Fibroblast of lung (primary cell): ENCODE data around the gene P2RY11. TPM values are rescaled to one million over a fixed set of nuclear protein-coding genes. Genes with fewer than 3 reads are reported as not detected.

Experiments
- DNase-seq, 2 donors: peaks; one replicate each; pipeline versions ENCODE4 v3.0.0 to v3.0.0-alpha.2; 2010; ENCODE audit warnings: low read depth in 2 of 2
- H2AFZ ChIP-seq: 2 replicates; pipeline ENCODE4 v1.5.1; 2012; ENCODE audit warnings: low read length, control low read depth, inconsistent platforms
- H3K27ac ChIP-seq: 2 replicates; pipeline ENCODE4 v1.5.1; 2011; ENCODE audit warnings: low read length, control low read depth; ENCODE audit not compliant: insufficient read depth
- H3K27me3 ChIP-seq: 2 replicates; pipeline ENCODE4 v1.5.1; 2011; ENCODE audit warnings: mild to moderate bottlenecking, low read length; ENCODE audit not compliant: control insufficient read depth, insufficient read depth
- H3K36me3 ChIP-seq: 2 replicates; pipeline ENCODE4 v1.5.1; 2011; ENCODE audit warnings: low read length; ENCODE audit not compliant: control insufficient read depth, insufficient read depth
- H3K4me1 ChIP-seq: 2 replicates; pipeline ENCODE4 v1.5.1; 2011; ENCODE audit warnings: low read length; ENCODE audit not compliant: control insufficient read depth, insufficient read depth; ENCODE audit errors: extremely low read depth
- H3K4me2 ChIP-seq: 2 replicates; pipeline ENCODE4 v1.5.1; 2011; ENCODE audit warnings: low read length, control low read depth; ENCODE audit not compliant: insufficient read depth; ENCODE audit errors: extremely low read depth
- H3K4me3 ChIP-seq, 4 experiments: fragments of 200-600 bp in 1 of 4; sonication (generic) in 1 of 4; replicated peaks in 1 of 4; 2 replicates each; pipeline ENCODE4 v1.5.1; 2011 to 2016; ENCODE audit warnings: low read length in 4 of 4, low read depth in 3 of 4, mild to moderate bottlenecking in 3 of 4, control low read depth in 2 of 4, inconsistent platforms in 1 of 4, mixed read lengths in 1 of 4; ENCODE audit not compliant: insufficient read depth in 1 of 4; ENCODE audit errors: control extremely low read depth in 1 of 4
- H3K79me2 ChIP-seq: 2 replicates; pipeline ENCODE4 v1.5.1; 2012; ENCODE audit warnings: mild to moderate bottlenecking, low read length, inconsistent platforms; ENCODE audit not compliant: control insufficient read depth, insufficient read depth
- H3K9ac ChIP-seq: 2 replicates; pipeline ENCODE4 v1.5.1; 2011; ENCODE audit warnings: mild to moderate bottlenecking, low read length, control low read depth; ENCODE audit not compliant: insufficient read depth
- H3K9me3 ChIP-seq: 2 replicates; pipeline ENCODE4 v1.5.1; 2012; ENCODE audit warnings: low read depth, low read length; ENCODE audit not compliant: control insufficient read depth, insufficient read depth
- H4K20me1 ChIP-seq: 2 replicates; pipeline ENCODE4 v1.5.1; 2011; ENCODE audit warnings: low read length; ENCODE audit not compliant: control insufficient read depth, insufficient read depth; ENCODE audit errors: extremely low read depth
- CTCF ChIP-seq, 2 donors: IDR thresholded peaks in 1 of 2; conservative IDR thresholded peaks in 1 of 2; 1 replicate in 1 of 2; 2 replicates in 1 of 2; pipeline ENCODE4 v1.5.1; 2011 to 2012; ENCODE audit warnings: low read length in 2 of 2, control low read depth in 1 of 2, inconsistent platforms in 1 of 2, low read depth in 1 of 2, mild to moderate bottlenecking in 1 of 2
- EZH2 ChIP-seq: IDR thresholded peaks from 2 replicates; pipeline ENCODE4 v1.5.1; 2012; ENCODE audit warnings: low read length, control low read depth, mild to moderate bottlenecking; ENCODE audit errors: missing control alignments
- polyA minus RNA-seq: library from RNA; depleted of rRNA, polyadenylated mRNA; stranded (reverse); fragments of >200 nt; gene quantifications from 2 replicates; pipeline ENCODE4 v1.2.3, GENCODE V29; 2011; ENCODE audit warnings: low replicate concordance
- polyA plus RNA-seq, 2 donors: library from polyadenylated mRNA; depleted of rRNA in 1 of 2; stranded (reverse) in 1 of 2; unstranded in 1 of 2; fragments of >200 nt; gene quantifications; 2 replicates each; pipeline ENCODE4 v1.2.1, GENCODE V29; 2011 to 2012; ENCODE audit warnings: missing spikeins in 1 of 2
- total RNA-seq: library from RNA; depleted of rRNA; stranded (reverse); fragments of >200 nt; gene quantifications from 2 replicates; pipeline ENCODE4 v1.2.1, GENCODE V29; 2014

Gene P2RY11
- total RNA-seq (2.6 and 3.3 TPM in 2 replicates), polyA plus RNA-seq (0.68 and 0.88 TPM in 2 replicates), polyA minus RNA-seq (0.96 and 8.7 TPM in 2 replicates)
- 2.8 and 3.2 TPM in 2 replicates for polyA plus RNA-seq (2012)

GRCh38 chr19:10111405-10111811, at the start of gene P2RY11:
P2RY11 (plus strand) TSS chr19:10111693; CDS start chr19:10111722, 29 bp downstream.
- DNase-seq, result no peak
- H3K27ac ChIP-seq, result no peak within 1 kb of the TSS
- no peak within 1 kb of the TSS for H3K9ac ChIP-seq
- H3K4me1 ChIP-seq, result peaks cover 8% of the 10 kb centered on the region
- no peak for TF ChIP-seq EZH2
- no peak for TF ChIP-seq CTCF (conservative IDR thresholded peaks at IDR 0.05 in 1 of 2, IDR thresholded peaks at IDR 0.05 in 1 of 2; ENCODE audit: low read depth in 1 of 2, low read length in 2 of 2)
- no peaks in the 10 kb centered on the region for H3K9me3 ChIP-seq
- H2AFZ ChIP-seq, result no peak within 1 kb of the TSS
- no peak within 1 kb of the TSS for H3K4me3 ChIP-seq
- H4K20me1 ChIP-seq, result no peaks in the 10 kb centered on the region
- H3K36me3 ChIP-seq, result peaks cover 49% of the 10 kb centered on the region
- peaks cover 20% of the 10 kb centered on the region for H3K79me2 ChIP-seq
- no peak within 1 kb of the TSS for H3K4me2 ChIP-seq
- no peaks in the 10 kb centered on the region for H3K27me3 ChIP-seq

DNA sequence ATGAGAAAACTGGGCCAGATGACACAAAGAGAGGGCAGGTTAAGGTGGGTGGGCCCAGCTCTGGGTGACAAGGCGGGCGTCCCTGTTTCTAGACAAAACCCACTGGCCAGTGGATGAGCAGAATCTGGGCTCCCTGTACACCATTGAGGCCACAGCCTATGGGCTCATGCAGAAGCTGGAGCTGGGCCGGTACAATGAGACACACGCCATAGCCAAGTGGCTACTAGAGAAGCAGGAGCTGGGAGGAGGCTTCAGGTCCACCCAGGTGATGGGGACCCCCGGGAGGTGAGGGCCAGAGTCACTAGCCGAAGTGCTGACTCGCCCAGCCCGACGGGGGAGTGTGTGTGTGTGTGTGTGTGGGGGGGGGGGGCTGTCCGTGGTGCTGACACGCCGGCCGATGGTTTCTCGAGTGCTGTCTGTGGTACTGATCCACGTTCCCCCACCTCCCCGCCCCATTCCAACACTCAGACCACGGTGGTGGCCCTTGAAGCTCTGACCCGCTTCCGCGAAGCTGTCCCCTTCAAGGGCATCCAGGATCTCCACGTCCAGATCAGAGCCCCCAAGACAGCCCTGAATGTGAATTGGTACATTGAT, 49.7 kb upstream of the P2RY11 start:
- H3K36me3 ChIP-seq, result no peaks in the 10 kb centered on the region
- DNase-seq, result no peak
- no peaks in the 10 kb centered on the region for H3K27me3 ChIP-seq
- no peaks in the 10 kb centered on the region for H3K4me1 ChIP-seq
- no peak overlapping the region for H3K4me2 ChIP-seq
- TF ChIP-seq CTCF (conservative IDR thresholded peaks at IDR 0.05 in 1 of 2, IDR thresholded peaks at IDR 0.05 in 1 of 2; ENCODE audit: low read depth in 1 of 2, low read length in 2 of 2) (no peak), EZH2 (no peak)
- H3K9ac ChIP-seq, result no peak overlapping the region
- no peaks in the 10 kb centered on the region for H4K20me1 ChIP-seq
- H3K4me3 ChIP-seq, result no peak overlapping the region
- H2AFZ ChIP-seq, result no peak overlapping the region
- no peak overlapping the region for H3K27ac ChIP-seq
- no peaks in the 10 kb centered on the region for H3K79me2 ChIP-seq
- no peaks in the 10 kb centered on the region for H3K9me3 ChIP-seq

DNA sequence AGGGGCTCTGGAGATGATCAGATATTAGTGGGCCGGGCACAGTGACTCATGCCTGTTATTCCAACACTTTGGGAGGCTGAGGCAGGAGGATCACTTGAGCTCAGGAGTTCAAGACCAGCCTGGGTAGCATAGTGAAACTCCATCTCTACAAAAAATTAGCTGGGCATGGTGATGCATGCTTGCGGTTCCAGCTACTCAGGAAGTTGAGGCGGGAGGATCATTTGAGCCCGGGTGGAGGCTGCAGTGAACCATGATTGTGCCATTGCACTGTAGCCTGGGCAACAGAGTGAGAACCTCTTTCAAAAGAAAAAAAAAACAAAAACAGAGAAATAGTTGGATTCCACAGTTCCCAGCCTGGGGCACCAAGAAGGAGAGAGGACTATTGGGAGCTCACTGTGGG, 43.3 kb upstream of the P2RY11 start:
- no peak overlapping the region for H3K4me3 ChIP-seq
- H3K4me1 ChIP-seq, result no peaks in the 10 kb centered on the region
- no peak overlapping the region for H3K9ac ChIP-seq
- DNase-seq, result no peak
- H4K20me1 ChIP-seq, result no peaks in the 10 kb centered on the region
- no peaks in the 10 kb centered on the region for H3K79me2 ChIP-seq
- H2AFZ ChIP-seq, result no peak overlapping the region
- H3K36me3 ChIP-seq, result no peaks in the 10 kb centered on the region
- H3K9me3 ChIP-seq, result no peaks in the 10 kb centered on the region
- no peaks in the 10 kb centered on the region for H3K27me3 ChIP-seq
- H3K4me2 ChIP-seq, result no peak overlapping the region
- TF ChIP-seq CTCF (conservative IDR thresholded peaks at IDR 0.05 in 1 of 2, IDR thresholded peaks at IDR 0.05 in 1 of 2; ENCODE audit: low read depth in 1 of 2, low read length in 2 of 2), result no peak
- TF ChIP-seq EZH2, result no peak
- no peak overlapping the region for H3K27ac ChIP-seq
